Measurements from ENCODE around the gene TMPRSS11B. TPM values are rescaled to one million over a fixed set of nuclear protein-coding genes. Genes with fewer than 3 reads are reported as not detected.

Gene TMPRSS11B
- total RNA-seq, result not detected in 2 replicates

GRCh38 chr4:68245594-68245993, at the start of gene TMPRSS11B:
Gene TMPRSS11B (minus strand): TSS chr4:68245694. CDS start chr4:68245558, 136 bp downstream.

Other genes with a start within 250 kb of the TMPRSS11B start
- gene TMPRSS11F, start 115.8 kb downstream of the TMPRSS11B start, total RNA-seq, result not detected in 2 replicates
- 36.3 and 36.5 TPM in 2 replicates for gene YTHDC1, start 104.4 kb upstream of the TMPRSS11B start, total RNA-seq
- gene TMPRSS11E, start 201.8 kb upstream of the TMPRSS11B start, total RNA-seq, result not detected in 2 replicates